Right atrium auricular region (tissue), 2 donors: ENCODE data around the gene TPPP2. TPM values are rescaled to one million over a fixed set of nuclear protein-coding genes. Genes with fewer than 3 reads are reported as not detected.

ENCODE experiments used
- DNase-seq: peaks from one replicate; pipeline ENCODE4 v3.0.0-alpha.2; 2019; ENCODE audit warnings: low spot score
- H3K27ac ChIP-seq, 2 donors: fragments of 200-600 bp; sonication (generic); 1 replicate in 1 of 2; 2 replicates in 1 of 2; pipeline ENCODE4 v1.5.1; 2016 to 2019
- H3K27me3 ChIP-seq, 2 donors: fragments of 200-600 bp; sonication (generic); one replicate each; pipeline versions ENCODE4 v1.5.1 to v1.6.0; 2017 to 2019
- H3K36me3 ChIP-seq: fragments of 200-600 bp; sonication (generic); one replicate; pipeline ENCODE4 v1.5.1; 2016
- H3K4me1 ChIP-seq, 2 donors: fragments of 200-600 bp; sonication (generic); one replicate each; pipeline versions ENCODE4 v1.5.1 to v1.6.0; 2017 to 2019
- H3K4me3 ChIP-seq, 2 donors: fragments of 200-600 bp; sonication (generic); 1 replicate in 1 of 2; 2 replicates in 1 of 2; pipeline ENCODE4 v1.5.1; 2017 to 2019; ENCODE audit warnings: mild to moderate bottlenecking in 1 of 2, moderate library complexity in 1 of 2
- H3K9me3 ChIP-seq, 2 donors: fragments of 200-600 bp; sonication (generic); one replicate each; pipeline ENCODE4 v1.5.1; 2019
- total RNA-seq, 2 donors: library from RNA; depleted of rRNA; stranded (reverse); fragments of >200 nt; gene quantifications; one replicate each; pipeline ENCODE4 v1.1.0, GENCODE V29; 2016
- TF ChIP-seq, protein P1 (sequence below), 2 donors: fragments of 200-600 bp; sonication (generic); IDR thresholded peaks; one replicate each; pipeline ENCODE4 v1.5.1; 2019; ENCODE audit warnings: antibody characterized with exemption in 2 of 2

TPPP2 gene
- total RNA-seq, 2 donors from 2014 or later, result 0.86 TPM; not detected in 1

DNA sequence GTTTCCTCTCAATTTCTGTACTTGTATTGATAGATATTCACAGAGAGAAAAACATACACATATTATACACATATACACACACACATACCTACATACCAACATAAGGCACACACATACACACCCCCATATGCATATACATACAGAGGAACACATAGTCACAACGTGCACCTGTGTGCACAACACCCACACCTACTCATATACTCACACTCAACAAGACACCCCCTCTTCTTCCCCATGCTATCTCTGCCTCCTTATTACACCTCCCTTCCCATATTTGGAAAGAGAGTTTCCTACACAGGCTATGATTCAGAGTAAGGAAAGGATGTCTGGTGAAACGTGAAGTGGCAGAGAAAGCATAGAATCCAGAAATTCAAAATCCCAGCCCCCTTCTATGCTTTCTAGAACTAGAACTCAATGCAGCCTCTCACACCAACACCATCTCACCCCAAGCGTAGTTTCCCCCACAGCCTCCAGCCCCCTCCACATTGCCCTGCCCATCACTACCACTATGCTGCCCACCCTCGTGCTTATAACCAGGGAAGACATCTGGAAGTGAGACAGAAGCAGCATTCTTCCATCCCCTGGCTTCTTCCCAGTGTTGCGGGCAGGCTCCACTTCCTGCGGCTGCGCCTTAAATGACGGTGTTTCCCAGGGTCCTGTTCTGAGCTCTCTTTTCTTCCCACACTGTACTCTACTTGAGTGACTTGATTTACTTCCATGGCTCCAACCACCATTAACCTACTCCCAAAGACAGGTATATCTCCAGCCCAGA lies 30.0 kb downstream of the TPPP2 start:
- H3K36me3 ChIP-seq, result no peaks in the 10 kb centered on the region
- DNase-seq, result no peak

DNA sequence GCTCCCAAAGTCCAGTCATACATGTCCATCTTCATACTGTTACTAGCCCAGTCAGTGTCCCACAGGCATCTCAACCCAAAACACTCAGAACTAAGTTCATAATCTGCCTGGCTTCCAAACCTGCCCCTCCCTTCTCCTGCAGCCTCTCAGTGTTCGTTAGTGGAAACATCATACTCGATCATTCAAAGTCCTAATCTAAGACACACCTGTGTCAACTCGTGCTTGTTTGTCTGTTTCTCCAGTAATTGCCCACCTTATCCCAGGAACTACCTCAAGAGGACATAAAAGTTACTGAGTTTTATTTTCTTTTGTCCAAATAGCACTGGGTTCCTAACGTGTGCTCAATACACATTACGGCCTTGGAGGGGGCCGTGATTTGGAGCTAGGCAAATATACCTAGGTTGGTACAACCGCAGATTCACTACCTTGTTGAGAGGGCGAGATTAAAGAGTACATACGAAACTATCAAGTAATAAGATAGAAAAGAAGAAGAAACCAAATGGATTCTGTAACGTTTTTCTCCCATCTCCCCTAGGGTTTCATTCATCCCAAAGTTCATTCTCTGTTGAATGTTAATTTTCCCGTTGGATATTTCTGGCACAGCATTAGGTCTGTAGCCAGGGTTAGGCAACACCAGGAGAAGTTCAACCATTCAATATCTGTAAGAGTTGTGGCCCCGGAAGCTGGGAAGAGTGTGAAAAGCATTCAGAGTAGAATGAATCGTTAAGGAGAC lies 30.8 kb downstream of the TPPP2 start:
- no peak for DNase-seq
- Histone ChIP-seq H3K36me3 (no peaks in the 10 kb centered on the region), H3K9me3 (no peaks in the 10 kb centered on the region), H3K4me3 (no peak overlapping the region), H3K4me1 (no peaks in the 10 kb centered on the region), H3K27ac (no peak overlapping the region), H3K27me3 (no peaks in the 10 kb centered on the region)
- TF ChIP-seq, protein P1, sequence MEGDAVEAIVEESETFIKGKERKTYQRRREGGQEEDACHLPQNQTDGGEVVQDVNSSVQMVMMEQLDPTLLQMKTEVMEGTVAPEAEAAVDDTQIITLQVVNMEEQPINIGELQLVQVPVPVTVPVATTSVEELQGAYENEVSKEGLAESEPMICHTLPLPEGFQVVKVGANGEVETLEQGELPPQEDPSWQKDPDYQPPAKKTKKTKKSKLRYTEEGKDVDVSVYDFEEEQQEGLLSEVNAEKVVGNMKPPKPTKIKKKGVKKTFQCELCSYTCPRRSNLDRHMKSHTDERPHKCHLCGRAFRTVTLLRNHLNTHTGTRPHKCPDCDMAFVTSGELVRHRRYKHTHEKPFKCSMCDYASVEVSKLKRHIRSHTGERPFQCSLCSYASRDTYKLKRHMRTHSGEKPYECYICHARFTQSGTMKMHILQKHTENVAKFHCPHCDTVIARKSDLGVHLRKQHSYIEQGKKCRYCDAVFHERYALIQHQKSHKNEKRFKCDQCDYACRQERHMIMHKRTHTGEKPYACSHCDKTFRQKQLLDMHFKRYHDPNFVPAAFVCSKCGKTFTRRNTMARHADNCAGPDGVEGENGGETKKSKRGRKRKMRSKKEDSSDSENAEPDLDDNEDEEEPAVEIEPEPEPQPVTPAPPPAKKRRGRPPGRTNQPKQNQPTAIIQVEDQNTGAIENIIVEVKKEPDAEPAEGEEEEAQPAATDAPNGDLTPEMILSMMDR (IDR thresholded peaks at IDR 0.05), result no peak

More for the DNA sequence above, 30.0 kb downstream of the TPPP2 start:
- Histone ChIP-seq H3K4me1 (no peaks in the 10 kb centered on the region), H3K27me3 (no peaks in the 10 kb centered on the region), H3K4me3 (no peak overlapping the region), H3K27ac (no peak overlapping the region), H3K9me3 (no peaks in the 10 kb centered on the region)
- TF ChIP-seq, protein P1 (IDR thresholded peaks at IDR 0.05), result no peak

DNA sequence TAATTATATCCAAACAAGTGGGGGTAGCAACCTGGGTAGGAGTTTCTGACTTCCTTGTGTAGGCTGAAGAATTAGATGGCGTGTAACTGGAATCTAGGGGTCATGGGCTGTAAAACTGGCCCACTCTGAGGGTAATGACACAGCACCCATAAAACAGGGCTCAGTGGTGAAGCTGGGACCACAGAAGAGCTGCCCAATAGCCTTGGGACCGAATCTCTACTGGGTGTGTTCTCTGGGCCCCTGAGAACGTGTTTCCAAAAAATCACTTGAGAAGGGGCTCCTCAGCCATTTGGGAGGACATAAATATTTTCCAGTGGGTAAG lies 31.3 kb downstream of the TPPP2 start:
- no peak overlapping the region for H3K27ac ChIP-seq

DNA sequence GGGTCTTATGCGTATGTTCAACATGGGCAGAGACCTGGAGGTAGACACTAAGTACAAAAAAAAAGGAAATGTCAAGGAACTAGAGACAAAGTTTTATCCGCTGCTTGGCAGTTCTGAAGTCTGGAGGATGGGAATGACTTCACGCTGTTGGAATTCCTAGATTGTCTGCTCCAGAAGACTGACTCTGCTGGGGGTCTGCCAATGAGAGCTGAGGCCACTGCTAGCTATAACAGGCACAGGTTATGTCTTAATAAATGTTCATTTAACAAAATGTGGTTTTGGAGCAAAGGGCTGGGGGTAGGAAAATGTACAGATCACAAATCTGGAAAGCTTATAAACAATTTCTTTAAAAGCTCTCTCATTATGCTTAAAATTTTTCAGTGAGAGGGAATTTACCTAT lies 33.5 kb downstream of the TPPP2 start:
- TF ChIP-seq, protein P1 (IDR thresholded peaks at IDR 0.05), result no peak
- Histone ChIP-seq H3K27ac (no peak overlapping the region), H3K4me3 (no peak overlapping the region), H3K27me3 (no peaks in the 10 kb centered on the region), H3K4me1 (peaks cover 0 to 1% of the 10 kb centered on the region in 2 donors), H3K36me3 (no peaks in the 10 kb centered on the region), H3K9me3 (no peaks in the 10 kb centered on the region)
- no peak for DNase-seq

More for the DNA sequence above, 31.3 kb downstream of the TPPP2 start:
- DNase-seq, result no peak
- Histone ChIP-seq H3K4me3 (no peak overlapping the region), H3K9me3 (no peaks in the 10 kb centered on the region), H3K27me3 (no peaks in the 10 kb centered on the region), H3K4me1 (no peaks in the 10 kb centered on the region), H3K36me3 (no peaks in the 10 kb centered on the region)
- TF ChIP-seq, protein P1 (IDR thresholded peaks at IDR 0.05), result no peak

DNA sequence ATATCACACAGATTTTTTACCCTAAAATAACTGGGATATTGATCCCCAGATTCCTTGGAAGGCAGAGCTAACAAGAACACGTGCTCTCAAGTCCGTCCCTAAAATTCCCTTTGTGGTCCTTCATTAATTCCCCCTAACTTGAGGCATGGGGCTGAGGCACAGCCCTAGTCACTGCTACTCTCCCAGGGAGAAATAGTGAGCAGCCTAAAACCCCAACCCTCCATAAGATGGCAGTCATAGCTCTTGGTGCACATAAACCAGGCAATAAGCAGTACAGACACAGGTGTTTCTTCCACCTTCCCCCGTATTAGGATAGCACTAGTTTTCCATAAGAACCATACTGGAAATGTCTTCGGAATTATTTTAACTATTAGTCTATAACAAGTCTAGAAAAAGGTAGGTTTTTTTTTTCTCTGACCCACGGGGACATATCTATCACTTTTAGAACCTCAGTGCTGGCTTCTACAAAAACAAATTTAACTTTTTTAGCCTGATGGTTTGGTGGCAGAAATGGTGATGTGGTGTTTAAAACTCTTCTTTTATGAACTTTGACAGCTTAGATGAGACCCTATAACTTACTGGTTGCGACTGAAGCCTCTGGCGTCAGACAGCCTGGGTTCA lies 37.0 kb downstream of the TPPP2 start:
- TF ChIP-seq, protein P1 (IDR thresholded peaks at IDR 0.05), result no peak
- Histone ChIP-seq H3K4me1 (peaks cover 0 to 29% of the 10 kb centered on the region in 2 donors), H3K27me3 (no peaks in the 10 kb centered on the region), H3K27ac (no peak overlapping the region), H3K4me3 (no peak overlapping the region), H3K9me3 (no peaks in the 10 kb centered on the region), H3K36me3 (no peaks in the 10 kb centered on the region)
- DNase-seq, result no peak
